HG03378 (cell line): ENCODE measurements around the gene TSPAN4.

Experiments
- ATAC-seq: cut with Tn5 transposase; IDR thresholded peaks from one replicate; pipeline ENCODE4 v1.9.1; 2021; ENCODE audit warnings: mild to moderate bottlenecking, moderate library complexity; ENCODE audit not compliant: unreplicated experiment

The TSPAN4 gene

DNA sequence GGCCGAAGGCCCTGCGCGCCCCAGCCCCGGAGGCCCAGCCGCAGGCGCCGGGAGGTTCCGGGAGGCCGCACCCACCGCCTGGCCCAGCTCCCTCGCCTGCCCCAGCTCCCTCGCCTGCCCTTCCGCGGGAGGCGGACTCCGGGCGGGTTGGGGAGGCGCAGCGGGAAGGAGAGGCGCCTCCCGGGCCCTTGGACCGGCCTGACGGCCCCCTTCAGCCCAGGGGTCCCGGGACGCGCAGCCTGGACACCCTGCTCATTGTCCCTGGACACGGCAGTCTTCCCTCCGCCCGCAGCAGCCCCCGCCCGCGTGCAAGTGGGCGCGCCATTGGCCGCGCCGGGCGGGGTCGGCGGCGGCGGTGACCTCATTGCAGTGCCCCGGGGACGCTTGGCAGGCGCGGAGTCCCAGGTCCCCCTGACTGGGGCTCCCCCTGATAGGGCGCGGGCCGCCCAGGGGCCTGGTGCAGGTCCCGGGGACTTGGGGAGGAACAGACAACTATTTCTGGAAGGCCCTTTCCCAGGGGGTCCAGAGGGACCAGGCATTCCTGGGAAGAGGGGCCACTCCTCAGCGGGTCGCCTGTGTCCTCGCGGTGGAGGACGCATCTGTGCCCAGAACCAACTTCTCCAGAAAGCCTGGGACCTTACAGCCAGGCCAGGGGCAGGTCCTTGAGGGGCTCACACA lies 9.4 kb upstream of the TSPAN4 start:
- no peak for ATAC-seq

DNA sequence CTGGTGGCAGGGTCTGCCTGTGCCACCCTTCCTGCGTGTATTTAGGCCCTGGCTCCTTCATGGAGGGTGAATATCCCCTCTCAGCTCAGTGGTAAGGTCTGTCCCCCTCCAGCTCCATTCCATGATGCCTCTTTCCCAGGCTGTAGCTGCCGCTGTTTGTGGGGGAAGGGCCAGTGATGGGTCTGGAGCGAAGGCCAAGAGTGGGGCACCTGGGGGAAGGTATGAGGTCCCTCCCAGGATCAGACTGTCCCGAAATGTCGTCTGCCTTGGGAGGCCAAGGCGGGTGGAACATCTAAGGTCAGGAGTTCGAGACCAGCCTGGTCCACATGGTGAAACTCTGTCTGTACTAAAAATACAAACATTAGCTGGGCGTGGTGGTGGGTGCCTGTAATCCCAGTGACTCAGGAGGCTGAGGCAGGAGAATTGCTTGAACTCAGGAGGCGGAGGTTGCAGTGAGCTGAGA lies 8.8 kb upstream of the TSPAN4 start:
- no peak for ATAC-seq

- no peak for ATAC-seq
Observed at GRCh38 chr11:834371-835316, 8.0 kb upstream of the TSPAN4 start.

DNA sequence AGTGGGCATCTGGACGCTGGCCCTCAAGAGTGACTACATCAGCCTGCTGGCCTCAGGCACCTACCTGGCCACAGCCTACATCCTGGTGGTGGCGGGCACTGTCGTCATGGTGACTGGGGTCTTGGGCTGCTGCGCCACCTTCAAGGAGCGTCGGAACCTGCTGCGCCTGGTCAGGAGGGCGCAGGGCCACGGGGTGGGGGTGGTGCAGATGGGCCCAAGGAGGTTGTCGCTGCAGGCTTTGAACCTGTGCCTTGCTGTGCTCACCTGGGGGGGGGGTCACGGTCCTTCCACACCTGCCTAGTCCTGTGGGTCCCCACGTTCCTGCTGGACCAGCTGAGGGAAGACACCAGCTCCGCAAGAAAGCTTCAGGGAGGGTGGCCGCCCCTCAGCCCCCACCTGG lies 6.4 kb upstream of the TSPAN4 start:
- no peak for ATAC-seq

DNA sequence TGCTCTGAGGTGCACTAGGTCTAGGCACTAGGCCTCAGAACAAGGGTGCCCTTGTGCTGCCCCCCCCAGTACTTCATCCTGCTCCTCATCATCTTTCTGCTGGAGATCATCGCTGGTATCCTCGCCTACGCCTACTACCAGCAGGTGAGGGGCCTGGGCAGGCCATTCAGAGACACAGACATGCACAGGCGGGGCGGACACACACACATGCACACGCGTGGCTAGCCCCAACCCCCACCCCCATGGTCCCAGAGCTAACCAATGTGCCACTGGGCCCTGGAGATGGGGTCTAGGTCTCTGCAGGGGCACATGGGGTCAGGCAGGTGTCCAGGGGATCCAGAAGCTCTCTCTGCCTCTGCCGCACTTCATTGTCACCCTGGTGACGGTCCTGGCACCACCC lies 6.0 kb upstream of the TSPAN4 start:
- ATAC-seq, result no peak

DNA sequence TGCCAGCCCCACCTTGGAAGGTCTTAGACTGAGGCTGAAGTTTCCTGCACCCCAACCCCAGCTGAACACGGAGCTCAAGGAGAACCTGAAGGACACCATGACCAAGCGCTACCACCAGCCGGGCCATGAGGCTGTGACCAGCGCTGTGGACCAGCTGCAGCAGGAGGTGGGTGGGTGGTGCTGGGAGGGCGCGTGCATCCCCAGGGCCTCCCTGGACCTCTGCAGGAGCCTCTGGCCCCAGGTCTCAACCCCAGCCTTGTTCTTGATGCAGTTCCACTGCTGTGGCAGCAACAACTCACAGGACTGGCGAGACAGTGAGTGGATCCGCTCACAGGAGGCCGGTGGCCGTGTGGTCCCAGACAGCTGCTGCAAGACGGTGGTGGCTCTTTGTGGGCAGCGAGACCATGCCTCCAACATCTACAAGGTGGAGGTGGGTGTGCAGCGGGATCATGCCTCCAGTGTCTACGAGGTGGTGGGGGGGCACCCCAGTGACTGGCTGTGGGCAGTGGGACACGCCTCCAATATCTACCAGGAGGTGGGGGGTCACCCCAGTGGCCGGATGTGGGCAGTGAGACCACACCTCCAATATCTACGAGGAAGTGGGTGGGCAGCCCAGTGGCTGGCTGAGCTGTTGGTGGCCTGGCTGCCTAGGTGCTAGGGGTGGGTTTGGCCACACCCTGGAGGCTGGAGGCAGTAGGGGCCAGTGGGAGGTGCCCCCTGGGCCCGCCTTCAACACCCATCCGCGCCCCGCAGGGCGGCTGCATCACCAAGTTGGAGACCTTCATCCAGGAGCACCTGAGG lies 5.3 kb upstream of the TSPAN4 start:
- no peak for ATAC-seq

DNA sequence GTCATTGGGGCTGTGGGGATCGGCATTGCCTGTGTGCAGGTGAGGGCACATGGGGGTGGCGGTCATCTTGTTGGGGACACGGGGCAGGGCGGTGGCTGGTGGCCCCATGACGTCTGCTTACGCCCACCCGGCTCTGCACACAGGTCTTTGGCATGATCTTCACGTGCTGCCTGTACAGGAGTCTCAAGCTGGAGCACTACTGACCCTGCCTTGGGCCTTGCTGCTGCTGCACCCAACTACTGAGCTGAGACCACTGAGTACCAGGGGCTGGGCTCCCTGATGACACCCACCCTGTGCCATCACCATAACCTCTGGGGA lies 4.7 kb upstream of the TSPAN4 start:
- ATAC-seq, result no peak

- no peak for ATAC-seq
Observed at GRCh38 chr11:838441-839279, 4.0 kb upstream of the TSPAN4 start.

DNA sequence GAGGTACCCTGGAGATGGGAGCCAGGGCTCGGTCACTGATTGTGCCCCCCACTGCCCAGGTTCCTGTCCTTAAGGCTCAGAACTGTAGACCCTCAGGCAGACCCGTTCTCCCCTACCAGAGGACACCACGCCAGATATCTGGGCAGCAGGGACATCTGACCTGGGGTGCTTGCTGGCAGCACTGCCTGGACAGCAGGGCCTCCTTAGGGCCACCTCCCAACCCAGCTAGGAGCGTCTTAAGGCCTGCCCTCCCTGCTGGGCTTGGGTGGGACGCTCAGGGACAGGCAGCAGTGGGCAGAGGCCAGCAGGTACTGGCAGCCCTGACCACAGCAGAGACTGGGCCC lies 3.4 kb upstream of the TSPAN4 start:
- no peak for ATAC-seq

- ATAC-seq, result no peak
Observed at GRCh38 chr11:839875-840617, 2.6 kb upstream of the TSPAN4 start.

DNA sequence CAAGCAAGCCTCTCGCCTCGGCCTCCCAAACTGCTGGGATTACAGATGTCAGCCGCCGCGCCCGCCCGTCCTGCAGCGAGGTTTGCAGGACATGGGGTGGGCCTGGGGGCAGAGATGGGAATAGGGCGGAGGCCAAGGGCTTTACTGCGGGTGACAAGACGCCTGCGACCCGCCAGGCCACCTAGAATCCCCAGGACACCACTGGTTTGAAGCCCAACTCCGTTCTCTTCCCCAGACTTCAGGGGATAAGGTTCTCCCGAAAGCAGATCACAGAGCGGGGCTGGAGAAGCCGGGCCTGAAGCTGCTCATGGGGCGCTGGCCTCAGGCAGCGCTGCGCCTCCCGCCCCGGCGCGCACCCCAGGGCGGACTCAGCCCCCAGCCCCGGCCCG lies 677 bp upstream of the TSPAN4 start:
- ATAC-seq, result no peak

- no peak for ATAC-seq
Observed at GRCh38 chr11:843086-843734, 558 bp downstream of the TSPAN4 start.

DNA sequence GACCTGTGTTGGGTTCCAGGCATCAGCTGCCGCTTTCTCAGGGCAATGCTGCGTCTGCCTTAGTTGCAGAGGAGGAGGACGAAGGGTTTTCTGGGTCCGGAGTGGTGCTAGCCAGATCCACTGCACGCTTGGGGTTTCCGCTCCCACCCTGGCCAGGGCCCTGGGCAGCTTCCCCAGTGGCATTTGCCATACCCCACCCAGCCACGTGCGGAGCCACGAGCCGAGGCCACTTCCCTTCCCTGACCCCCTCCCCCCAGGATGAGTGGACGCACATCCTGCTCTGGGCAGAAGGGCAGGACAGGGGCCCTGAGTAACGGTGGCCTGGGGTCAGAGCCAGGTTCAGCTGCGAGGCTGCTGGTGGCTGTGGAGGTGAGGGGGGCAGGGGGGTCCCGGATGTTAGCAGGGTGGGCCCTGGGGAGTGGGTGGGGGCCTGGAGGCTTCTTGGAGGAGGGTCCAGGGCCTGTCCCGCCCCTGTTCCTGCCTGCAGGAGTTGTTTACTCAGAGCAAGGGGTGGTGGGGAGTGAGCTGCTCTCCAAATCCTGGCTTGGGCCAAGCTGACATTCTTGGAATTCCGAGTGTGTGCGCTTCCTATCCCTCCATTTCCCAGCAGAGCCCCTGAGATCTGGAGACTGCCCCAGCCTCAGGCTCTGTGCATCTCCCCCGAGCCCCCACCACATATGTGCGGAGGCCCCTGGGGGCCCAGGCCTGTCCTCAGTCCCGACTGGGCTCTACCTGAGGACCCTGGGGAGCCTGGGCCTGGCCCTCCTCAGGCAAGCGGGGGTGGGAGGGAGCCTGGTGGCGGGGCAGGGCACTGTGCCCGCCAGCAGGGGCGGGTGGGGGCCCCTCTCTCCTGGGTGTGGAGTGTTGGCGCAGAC lies 1.4 kb downstream of the TSPAN4 start:
- ATAC-seq, result no peak

DNA sequence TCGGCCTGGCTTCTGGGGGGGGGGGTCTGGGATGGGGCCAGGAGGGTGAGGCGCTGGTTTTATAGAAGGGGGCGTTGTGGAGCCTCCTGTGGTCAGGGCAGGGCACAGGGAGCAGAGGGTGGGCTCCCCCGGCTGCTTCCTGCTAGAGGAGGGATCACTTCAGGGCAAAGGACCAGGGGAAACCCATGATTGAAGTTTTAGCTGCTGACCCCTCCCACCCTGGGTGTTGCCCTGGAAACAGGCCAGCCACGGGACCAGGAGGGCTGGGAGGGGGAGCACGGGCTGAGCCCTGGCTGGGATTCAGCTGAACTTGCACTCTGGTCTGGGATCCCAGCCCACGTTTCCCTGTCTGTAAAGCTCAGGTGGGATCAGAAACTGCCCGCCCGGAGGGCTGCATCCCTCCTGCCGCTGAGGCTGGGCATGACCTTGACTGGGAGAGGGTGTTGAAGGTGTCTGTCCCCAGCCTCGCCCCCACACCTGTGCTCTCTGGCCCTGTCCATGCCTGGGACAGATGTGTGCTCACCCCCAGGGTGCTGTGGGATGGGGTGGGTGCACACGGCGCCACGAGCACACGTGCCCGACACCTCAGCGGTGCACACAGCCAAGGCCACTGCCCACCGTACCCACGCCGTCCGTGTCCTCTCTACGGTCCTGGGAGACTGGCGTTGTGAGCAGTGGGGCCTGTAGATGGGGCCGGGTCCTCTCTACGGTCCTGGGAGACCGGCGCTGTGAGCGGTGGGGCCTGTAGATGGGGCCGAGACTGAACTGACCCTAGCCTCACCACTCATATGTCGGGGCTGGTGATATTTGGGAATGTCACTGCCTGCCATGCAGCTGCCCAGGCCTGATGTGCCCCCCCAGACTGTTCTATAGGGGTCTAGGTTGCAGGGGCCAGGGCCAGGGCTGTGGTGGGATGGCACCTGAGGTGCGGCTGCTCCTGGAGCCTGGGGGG lies 2.3 kb downstream of the TSPAN4 start:
- no peak for ATAC-seq

GRCh38 chr11:845872-846495 lies 3.3 kb downstream of the TSPAN4 start:
- no peak for ATAC-seq

GRCh38 chr11:846496-847098 lies 3.9 kb downstream of the TSPAN4 start:
- no peak for ATAC-seq

GRCh38 chr11:847876-848275 lies 5.2 kb downstream of the TSPAN4 start:
- ATAC-seq, result no peak
